Endodermal cell (in vitro differentiated cells): Measurements from ENCODE around the gene ILKAP. TPM values are rescaled to one million over a fixed set of nuclear protein-coding genes. Genes with fewer than 3 reads are reported as not detected.

Experiments used
- DNase-seq: peaks from one replicate; pipeline ENCODE4 v3.0.0-alpha.2; 2017
- H3K27ac ChIP-seq: 2 replicates; pipeline ENCODE4 v1.5.1; 2013; ENCODE audit warnings: mild to moderate bottlenecking, low read depth, low read length, moderate library complexity
- H3K27me3 ChIP-seq: 2 replicates; pipeline ENCODE4 v1.6.1; 2013; ENCODE audit warnings: mild to moderate bottlenecking, low read length, moderate library complexity; ENCODE audit not compliant: insufficient read depth, control insufficient read depth, poor library complexity, severe bottlenecking
- H3K36me3 ChIP-seq: 2 replicates; pipeline ENCODE4 v1.7.0; 2013; ENCODE audit warnings: mild to moderate bottlenecking, low read length, moderate library complexity; ENCODE audit not compliant: control insufficient read depth, insufficient read depth
- H3K4me1 ChIP-seq: one replicate; pipeline ENCODE4 v1.7.0; 2013; ENCODE audit warnings: low read length; ENCODE audit not compliant: control insufficient read depth, insufficient read depth
- H3K4me3 ChIP-seq: 2 replicates; pipeline ENCODE4 v1.5.1; 2013; ENCODE audit warnings: mild to moderate bottlenecking, low read length, moderate library complexity
- H3K9ac ChIP-seq: 2 replicates; pipeline ENCODE4 v1.6.1; 2013; ENCODE audit warnings: mild to moderate bottlenecking, low read length, moderate library complexity; ENCODE audit not compliant: poor library complexity, severe bottlenecking; ENCODE audit errors: extremely low read depth
- H3K9me3 ChIP-seq: 2 replicates; pipeline ENCODE4 v1.6.1; 2013; ENCODE audit warnings: mild to moderate bottlenecking, low read length, moderate library complexity; ENCODE audit not compliant: control insufficient read depth
- H3K27ac Mint-ChIP-seq: 2 replicates; pipeline ENCODE4 v1.8.0; 2020; ENCODE audit warnings: mixed read lengths
- H3K27me3 Mint-ChIP-seq: 2 replicates; pipeline ENCODE4 v1.8.0; 2021; ENCODE audit warnings: mild to moderate bottlenecking, mixed read lengths; ENCODE audit not compliant: insufficient read depth
- H3K36me3 Mint-ChIP-seq: 2 replicates; pipeline ENCODE4 v1.8.0; 2020; ENCODE audit warnings: low read depth, mixed read lengths
- H3K4me1 Mint-ChIP-seq: 2 replicates; pipeline ENCODE4 v1.8.0; 2020; ENCODE audit warnings: mixed read lengths
- H3K4me3 Mint-ChIP-seq: 2 replicates; pipeline ENCODE4 v1.8.0; 2020; ENCODE audit warnings: mild to moderate bottlenecking, moderate library complexity, mixed read lengths
- H3K9me3 Mint-ChIP-seq: 2 replicates; pipeline ENCODE4 v1.8.0; 2020; ENCODE audit warnings: mild to moderate bottlenecking, mixed read lengths
- CTCF ChIP-seq: fragments of 200-600 bp; sonication (generic); conservative IDR thresholded peaks from 2 replicates; pipeline ENCODE4 v1.5.0; 2021; ENCODE audit warnings: antibody characterized with exemption, mild to moderate bottlenecking
- WGBS, 2 experiments: methylation state at CpG; one replicate each; pipeline versions ENCODE4 v1.1.5 to v1.1.7; 2013; ENCODE audit warnings: missing lambda C conversion rate in 2 of 2, mixed read lengths in 1 of 2; ENCODE audit not compliant: insufficient coverage in 1 of 2, insufficient read length in 1 of 2; 5-methylcytosine and 5-hydroxymethylcytosine counted together
- total RNA-seq, 2 donors: library from RNA; stranded (reverse); fragmentation: NEBNext Ultra II Directional in 1 of 2; extraction: Animal tissue kit (Norgen Biotek cat#: 25700) in 1 of 2; gene quantifications; 2 replicates in 1 of 2; 3 replicates in 1 of 2; pipeline ENCODE4 v1.2.1, GENCODE V29; 2021

The ILKAP gene
- total RNA-seq, 2 donors from 2014 or later: 40.9 to 46.4 TPM

- Histone ChIP-seq H3K9me3 (no peaks in the 10 kb centered on the region), H3K9ac (no peak overlapping the region), H3K4me3 (no peak overlapping the region), H3K27ac (no peak overlapping the region), H3K36me3 (peaks cover 86% of the 10 kb centered on the region), H3K27me3 (no peaks in the 10 kb centered on the region), H3K4me1 (no peaks in the 10 kb centered on the region)
- no peak for DNase-seq
- TF ChIP-seq CTCF: no peak
- Mint-ChIP-seq H3K27ac (no peak overlapping the region), H3K4me1 (peaks cover 6% of the 10 kb centered on the region), H3K36me3 (peaks cover 66% of the 10 kb centered on the region), H3K27me3 (no peaks in the 10 kb centered on the region), H3K4me3 (no peak overlapping the region), H3K9me3 (no peaks in the 10 kb centered on the region)
- WGBS, 2 experiments: 96 to 100% methylated on average over 5 to 8 of the region's 8 CpGs
Observed at GRCh38 chr2:238174291-238174690, 29.2 kb downstream of the ILKAP start.

- Mint-ChIP-seq H3K4me3 (no peak overlapping the region), H3K27ac (no peak overlapping the region), H3K4me1 (peaks cover 6% of the 10 kb centered on the region), H3K9me3 (no peaks in the 10 kb centered on the region), H3K36me3 (peaks cover 60% of the 10 kb centered on the region), H3K27me3 (no peaks in the 10 kb centered on the region)
- peaks cover 86% of the 10 kb centered on the region for H3K36me3 ChIP-seq
- no peak overlapping the region for H3K27ac ChIP-seq
- no peak overlapping the region for H3K4me3 ChIP-seq
- no peaks in the 10 kb centered on the region for H3K4me1 ChIP-seq
- no peak overlapping the region for H3K9ac ChIP-seq
- no peaks in the 10 kb centered on the region for H3K9me3 ChIP-seq
- 90 to 100% methylated on average over 1 to 2 of the region's 2 CpGs for WGBS, 2 experiments
- H3K27me3 ChIP-seq: no peaks in the 10 kb centered on the region
- TF ChIP-seq CTCF: peak; percentile 66
- no peak for DNase-seq
Observed at GRCh38 chr2:238173692-238174091, 29.8 kb downstream of the ILKAP start.

GRCh38 chr2:238172439-238172838 lies 31.1 kb downstream of the ILKAP start:
- TF ChIP-seq CTCF: no peak
- peaks cover 79% of the 10 kb centered on the region for H3K36me3 ChIP-seq
- H3K4me3 ChIP-seq: no peak overlapping the region
- no peak overlapping the region for H3K27ac ChIP-seq
- no peak overlapping the region for H3K4me3 Mint-ChIP-seq
- no peak for DNase-seq
- H3K27me3 Mint-ChIP-seq: no peaks in the 10 kb centered on the region
- no peaks in the 10 kb centered on the region for H3K9me3 Mint-ChIP-seq
- peak overlapping the region; percentile 52 for H3K27ac Mint-ChIP-seq
- WGBS, 2 experiments: 93 to 96% methylated on average over 12 to 14 of the region's 14 CpGs
- H3K27me3 ChIP-seq: no peaks in the 10 kb centered on the region
- peaks cover 6% of the 10 kb centered on the region for H3K4me1 Mint-ChIP-seq
- peaks cover 51% of the 10 kb centered on the region for H3K36me3 Mint-ChIP-seq
- H3K9me3 ChIP-seq: no peaks in the 10 kb centered on the region
- no peak overlapping the region for H3K9ac ChIP-seq
- no peaks in the 10 kb centered on the region for H3K4me1 ChIP-seq
